Fibroblast of villous mesenchyme (primary cell): Measurements from ENCODE around the gene ACADS. TPM values are rescaled to one million over a fixed set of nuclear protein-coding genes. Genes with fewer than 3 reads are reported as not detected.
"Not testable (repeated sequence)": the region's sequence is repeated elsewhere in the genome, so short reads cannot be mapped to it uniquely, and the experiment has no call there.

ENCODE experiments used
- DNase-seq: peaks from one replicate; pipeline ENCODE4 v3.0.0-alpha.2; 2010; ENCODE audit warnings: low read depth
- H3K4me3 ChIP-seq: 2 replicates; pipeline ENCODE4 v1.5.1; 2011; ENCODE audit warnings: low read depth, mild to moderate bottlenecking, low read length
- CTCF ChIP-seq: IDR thresholded peaks from 2 replicates; pipeline ENCODE4 v1.5.1; 2012; ENCODE audit warnings: low read depth, mild to moderate bottlenecking, low read length; ENCODE audit not compliant: insufficient read depth
- total RNA-seq: library from RNA; depleted of rRNA; stranded (reverse); fragments of >200 nt; gene quantifications from 2 replicates; pipeline ENCODE4 v1.2.3, GENCODE V29; 2012

ACADS gene
- total RNA-seq, 1 donor: 6.9 TPM

- no peak for DNase-seq
- no peak for TF ChIP-seq CTCF
- no peak overlapping the region for H3K4me3 ChIP-seq
Observed at GRCh38 chr12:120724720-120725119, 906 bp upstream of the ACADS start.

- TF ChIP-seq CTCF: no peak
- H3K4me3 ChIP-seq: peak overlapping the region; percentile 71
- DNase-seq: no peak
Observed at GRCh38 chr12:120725151-120725658, 421 bp upstream of the ACADS start.

- H3K4me3 ChIP-seq: peak overlapping the region; percentile 71
- no peak for TF ChIP-seq CTCF
- no peak for DNase-seq
Observed at GRCh38 chr12:120726510-120726793, 826 bp downstream of the ACADS start.

GRCh38 chr12:120726961-120727360, 1.3 kb downstream of the ACADS start:
- TF ChIP-seq CTCF: no peak
- H3K4me3 ChIP-seq: no peak overlapping the region
- no peak for DNase-seq

- H3K4me3 ChIP-seq, DNase-seq: not testable (repeated sequence)
Observed at GRCh38 chr12:120732198-120732597, 6.6 kb downstream of the ACADS start.

GRCh38 chr12:120733574-120733973, 7.9 kb downstream of the ACADS start:
- H3K4me3 ChIP-seq: no peak overlapping the region
- DNase-seq: no peak
- no peak for TF ChIP-seq CTCF

- H3K4me3 ChIP-seq: no peak overlapping the region
- no peak for DNase-seq
- TF ChIP-seq CTCF: no peak
Observed at GRCh38 chr12:120734210-120734609, 8.6 kb downstream of the ACADS start.
